AG08395 (cell line): ENCODE results near the gene C1QTNF4.
"Not testable (repeated sequence)": the region's sequence is repeated elsewhere in the genome, so short reads cannot be mapped to it uniquely, and the experiment has no call there.

ENCODE experiments used
- DNase-seq: peaks from one replicate; pipeline ENCODE4 v3.0.0; 2012; ENCODE audit warnings: mixed read lengths, low spot score

The C1QTNF4 gene

DNA sequence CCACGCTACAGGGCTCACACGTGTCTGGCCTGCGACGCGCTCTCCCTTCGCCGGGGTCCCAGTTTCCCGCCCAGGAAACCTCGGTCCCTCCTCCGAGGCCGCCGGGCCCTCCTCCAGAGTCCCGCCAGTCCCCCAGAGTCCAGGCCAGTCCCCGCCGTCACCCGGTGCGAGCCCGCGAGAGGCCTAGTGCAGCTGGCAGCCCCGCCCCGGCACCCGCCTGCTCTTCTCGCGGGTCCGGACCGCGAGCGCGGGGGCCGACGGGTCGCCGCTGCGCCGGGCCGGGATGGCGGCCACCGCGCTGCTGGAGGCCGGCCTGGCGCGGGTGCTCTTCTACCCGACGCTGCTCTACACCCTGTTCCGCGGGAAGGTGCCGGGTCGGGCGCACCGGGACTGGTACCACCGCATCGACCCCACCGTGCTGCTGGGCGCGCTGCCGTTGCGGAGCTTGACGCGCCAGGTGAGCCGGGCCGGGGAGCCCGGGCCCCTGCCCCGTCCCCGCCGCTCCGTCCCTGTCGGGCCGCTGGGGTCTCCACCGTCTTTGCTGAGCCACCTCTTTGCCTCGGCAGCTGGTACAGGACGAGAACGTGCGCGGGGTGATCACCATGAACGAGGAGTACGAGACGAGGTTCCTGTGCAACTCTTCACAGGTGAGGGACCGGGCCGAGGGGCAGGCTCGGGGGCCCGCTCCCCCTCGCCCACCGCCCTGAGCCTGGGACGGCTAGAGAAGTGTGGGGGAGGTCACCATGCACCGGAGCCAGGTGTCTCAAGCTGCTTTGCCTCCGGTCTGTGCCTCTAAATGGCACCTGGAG is 28.7 kb downstream of the C1QTNF4 start, which contains the start of gene PTPMT1:
TSS of gene PTPMT1 (plus strand) at position 260 of the 809 bp plus-strand sequence. CDS start at position 284, 24 bp downstream.
- peak; percentile 86 for DNase-seq

DNA sequence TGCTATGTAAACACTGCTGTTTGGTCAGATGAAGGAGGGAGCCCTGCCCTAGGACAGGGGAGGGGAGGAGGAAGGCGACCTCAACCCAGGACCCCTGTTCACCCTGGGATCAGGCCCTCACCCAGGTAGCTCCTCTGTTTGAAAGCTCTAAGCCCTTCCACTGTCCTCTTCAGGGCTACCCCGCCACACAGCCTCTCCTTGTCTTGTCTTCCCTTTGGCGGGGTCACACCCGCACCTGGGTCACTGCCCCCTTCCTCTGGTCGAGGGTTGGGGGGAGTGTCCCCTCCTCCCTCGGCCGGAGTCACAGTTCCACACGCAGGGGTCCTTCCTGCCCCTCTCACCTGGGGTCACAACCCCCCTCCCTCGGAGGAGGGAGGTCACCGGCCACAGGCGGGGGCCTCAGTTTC is 29.3 kb downstream of the C1QTNF4 start:
- DNase-seq = no peak

- DNase-seq = not testable (repeated sequence)
Observed at GRCh38 chr11:47564366-47564765, 29.8 kb downstream of the C1QTNF4 start.

DNA sequence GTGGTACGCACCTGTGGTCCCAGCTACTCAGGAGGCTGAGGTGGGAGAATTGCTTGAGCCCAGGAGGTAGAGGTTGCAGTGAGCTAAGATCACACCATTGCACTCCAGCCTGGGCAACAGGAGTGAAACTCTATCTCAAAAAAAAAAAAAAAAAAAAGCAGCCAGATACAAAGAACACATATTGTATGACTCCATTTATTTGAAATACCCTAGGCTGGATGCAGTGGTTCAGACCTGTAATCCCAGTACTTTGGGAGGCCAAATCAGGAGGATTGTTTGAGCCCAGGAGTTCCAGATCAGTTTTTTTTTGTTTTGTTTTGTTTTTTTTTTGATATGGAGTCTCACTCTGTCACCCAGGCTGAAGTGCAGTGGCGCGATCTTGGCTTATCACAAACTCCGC is 31.8 kb downstream of the C1QTNF4 start:
- not testable (repeated sequence) for DNase-seq

DNA sequence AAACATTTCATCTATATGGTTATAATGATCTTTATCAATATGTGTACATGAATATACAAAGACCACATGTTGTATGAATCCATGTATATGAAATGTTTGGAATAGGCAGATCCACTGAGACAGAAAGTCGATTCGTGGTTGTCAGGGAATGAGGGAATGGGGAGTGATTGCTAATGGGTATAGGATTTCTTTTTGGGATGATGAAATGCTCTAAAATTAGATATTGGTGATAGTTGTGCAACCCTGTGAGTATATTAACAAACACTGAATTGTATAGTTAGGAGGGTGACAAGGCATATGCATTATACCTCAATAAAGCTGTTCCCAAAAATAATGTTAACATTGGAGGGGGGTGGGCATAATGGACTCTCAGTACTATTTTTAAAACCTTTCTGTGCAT is 33.8 kb downstream of the C1QTNF4 start:
- DNase-seq = no peak

DNA sequence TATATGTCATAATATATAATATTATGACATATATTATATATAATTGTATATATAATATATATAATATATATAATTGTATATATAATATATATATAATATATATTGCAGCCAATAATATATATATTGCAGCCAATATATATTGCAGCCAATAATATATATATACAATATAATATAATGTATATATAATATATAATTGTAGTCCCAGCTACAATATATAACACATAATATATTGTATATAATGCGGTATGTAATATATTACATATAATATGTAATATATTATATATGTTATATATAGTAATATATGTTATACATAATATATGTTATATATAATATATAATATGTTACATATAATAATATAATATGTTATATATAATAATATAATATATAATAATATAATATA is 35.5 kb downstream of the C1QTNF4 start:
- DNase-seq = no peak

- not testable (repeated sequence) for DNase-seq
Observed at GRCh38 chr11:47557004-47557403, 37.2 kb downstream of the C1QTNF4 start.

GRCh38 chr11:47553406-47553743 is 40.8 kb downstream of the C1QTNF4 start:
- DNase-seq = no peak

DNA sequence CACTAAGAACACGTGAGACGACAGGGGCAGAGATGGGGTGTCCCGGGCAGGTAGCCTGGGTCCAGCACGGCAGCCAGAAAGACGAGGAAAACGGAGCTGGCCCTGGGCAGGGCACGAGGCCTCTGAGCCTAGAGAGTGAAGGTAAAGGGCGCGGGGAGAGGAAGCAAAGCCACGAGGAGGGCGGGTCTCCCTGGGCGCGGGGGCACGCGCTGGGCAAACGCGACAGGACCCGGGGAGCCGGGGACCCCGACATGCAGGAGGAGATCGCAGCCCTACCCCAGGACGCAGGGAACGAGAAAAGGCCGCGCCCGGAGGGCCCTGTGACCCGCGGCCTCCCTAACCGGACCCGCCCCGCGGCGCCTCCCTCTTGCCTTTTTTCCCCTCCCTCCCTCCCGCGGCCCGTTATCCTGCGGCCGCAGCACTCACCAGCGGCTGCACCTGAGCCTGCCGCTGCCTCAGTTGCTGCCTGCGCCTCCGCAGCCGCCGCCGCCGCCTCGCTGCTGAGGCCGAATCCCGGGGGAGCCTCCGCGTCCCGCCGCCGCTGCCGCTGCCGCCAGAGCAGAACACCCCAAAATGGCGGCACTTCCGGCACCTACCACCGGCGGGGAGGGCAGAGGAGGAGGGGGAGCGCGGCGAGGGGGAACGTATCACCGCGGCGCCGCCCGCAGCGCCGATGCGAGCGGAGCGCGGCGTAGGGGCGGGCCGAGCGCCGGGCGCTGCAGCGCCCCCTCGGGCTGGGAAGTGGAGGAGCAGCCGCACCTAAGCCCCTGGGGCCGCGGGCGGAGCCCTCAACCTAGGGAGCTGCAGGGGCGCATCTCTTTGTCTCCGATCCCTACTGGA is 41.4 kb downstream of the C1QTNF4 start, which contains the start of gene CELF1:
TSS of gene CELF1 (minus strand) at position 567 of the 840 bp plus-strand sequence. CDS start 53,609 bp downstream, outside the sequence.
- peak; percentile 93 for DNase-seq

GRCh38 chr11:47552056-47552565 is 42.1 kb downstream of the C1QTNF4 start:
- peak; percentile 39 for DNase-seq

GRCh38 chr11:47551086-47551485 is 43.1 kb downstream of the C1QTNF4 start:
- DNase-seq = no peak

- no peak for DNase-seq
Observed at GRCh38 chr11:47550288-47551047, 43.7 kb downstream of the C1QTNF4 start.

DNA sequence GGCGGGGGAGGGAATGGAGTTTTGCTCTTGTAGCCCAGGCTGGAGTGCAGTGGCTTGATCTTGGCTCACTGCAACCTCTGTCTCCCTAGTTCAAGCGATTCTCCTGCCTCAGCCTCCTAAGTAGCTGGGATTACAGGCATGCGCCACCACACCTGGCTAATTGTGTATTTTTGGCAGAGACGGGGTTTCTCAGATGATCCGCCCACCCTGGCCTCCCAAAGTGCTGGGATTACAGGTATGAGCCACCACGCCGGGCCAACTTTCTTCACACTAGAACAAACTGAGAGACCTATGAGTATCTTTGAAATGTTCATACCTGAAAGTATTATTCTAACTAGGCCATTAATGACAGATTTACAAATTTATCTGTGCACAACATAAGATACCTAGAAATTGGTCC is 47.9 kb downstream of the C1QTNF4 start:
- DNase-seq = not testable (repeated sequence)

DNA sequence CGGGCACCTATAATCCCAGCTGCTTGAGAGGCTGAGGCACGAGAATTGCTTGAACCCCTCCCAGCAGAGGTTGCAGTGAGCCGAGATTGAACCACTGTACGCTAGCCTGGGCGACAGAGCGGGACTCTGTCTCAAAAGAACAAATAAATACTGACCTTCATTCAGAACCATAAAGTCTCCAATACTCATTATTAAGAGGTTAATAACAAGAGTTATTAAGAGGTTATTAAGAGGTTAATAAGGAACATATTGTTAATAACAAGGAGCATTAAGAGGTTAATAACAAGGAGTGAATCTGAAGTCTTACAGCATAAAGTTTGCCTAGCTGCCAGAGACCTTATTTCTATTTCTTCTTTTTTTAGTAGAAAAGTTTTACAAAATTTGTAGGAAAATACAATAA is 48.9 kb downstream of the C1QTNF4 start:
- no peak for DNase-seq

- no peak for DNase-seq
Observed at GRCh38 chr11:47541070-47541469, 53.1 kb downstream of the C1QTNF4 start.

GRCh38 chr11:47539681-47540039 is 54.6 kb downstream of the C1QTNF4 start:
- DNase-seq = no peak
